Immature natural killer cell (primary cell): ENCODE measurements around the gene ENOSF1. TPM values are rescaled to one million over a fixed set of nuclear protein-coding genes. Genes with fewer than 3 reads are reported as not detected.

Source experiments
- DNase-seq, 3 donors: peaks; one replicate each; pipeline ENCODE4 v3.0.0; 2022; ENCODE audit warnings: mixed read lengths in 1 of 3
- H3K27ac Mint-ChIP-seq, 6 donors: one replicate each; pipeline ENCODE4 v1.8.0; 2020; ENCODE audit warnings: mixed read lengths in 6 of 6, mild to moderate bottlenecking in 5 of 6, inconsistent platforms in 4 of 6, moderate library complexity in 3 of 6
- H3K27me3 Mint-ChIP-seq, 3 donors: one replicate each; pipeline ENCODE4 v1.8.0; 2020 to 2021; ENCODE audit warnings: low read depth in 3 of 3, mild to moderate bottlenecking in 3 of 3, mixed read lengths in 3 of 3, moderate library complexity in 3 of 3, inconsistent platforms in 1 of 3
- H3K36me3 Mint-ChIP-seq, 3 donors: one replicate each; pipeline ENCODE4 v1.8.0; 2020; ENCODE audit warnings: mixed read lengths in 3 of 3, inconsistent platforms in 2 of 3, mild to moderate bottlenecking in 2 of 3
- H3K4me1 Mint-ChIP-seq, 2 donors: one replicate each; pipeline ENCODE4 v1.8.0; 2020; ENCODE audit warnings: inconsistent platforms in 2 of 2, mild to moderate bottlenecking in 2 of 2, mixed read lengths in 2 of 2, moderate library complexity in 1 of 2
- H3K4me3 Mint-ChIP-seq, 5 donors: one replicate each; pipeline ENCODE4 v1.8.0; 2020; ENCODE audit warnings: mild to moderate bottlenecking in 5 of 5, mixed read lengths in 5 of 5, inconsistent platforms in 3 of 5, moderate library complexity in 3 of 5
- H3K9me3 Mint-ChIP-seq, 6 donors: one replicate each; pipeline ENCODE4 v1.8.0; 2020; ENCODE audit warnings: mild to moderate bottlenecking in 6 of 6, mixed read lengths in 6 of 6, inconsistent platforms in 4 of 6, moderate library complexity in 3 of 6
- polyA plus RNA-seq, 3 donors: library from polyadenylated mRNA; unstranded; fragments of 300-500 nt; fragmentation: Illumina TruSeq; gene quantifications; one replicate each; pipeline ENCODE4 v1.2.3, GENCODE V29; 2021

Gene ENOSF1
- polyA plus RNA-seq, 3 donors from 2014 or later: 1.9 to 8.0 (median 4.3) TPM

- peak overlapping the region in 2 of 6 donors; percentile 50 to 63 for H3K27ac Mint-ChIP-seq
- H3K9me3 Mint-ChIP-seq: no peaks in the 10 kb centered on the region
- peaks cover 10 to 26% (median 21%) of the 10 kb centered on the region in 3 donors for H3K36me3 Mint-ChIP-seq
- peaks cover 7% of the 10 kb centered on the region in 2 donors for H3K4me1 Mint-ChIP-seq
- no peak for DNase-seq
- no peak overlapping the region for H3K4me3 Mint-ChIP-seq
- peaks cover 0 to 2% (median 0%) of the 10 kb centered on the region in 3 donors for H3K27me3 Mint-ChIP-seq
Observed at GRCh38 chr18:677145-677544, 35.3 kb downstream of the ENOSF1 start.

GRCh38 chr18:676736-677135, 35.7 kb downstream of the ENOSF1 start:
- Mint-ChIP-seq H3K27me3 (peaks cover 0 to 2% (median 0%) of the 10 kb centered on the region in 3 donors), H3K4me3 (no peak overlapping the region), H3K27ac (peak overlapping the region in 1 of 6 donors; percentile 63), H3K36me3 (peaks cover 7 to 23% (median 17%) of the 10 kb centered on the region in 3 donors), H3K4me1 (peaks cover 3% of the 10 kb centered on the region in 2 donors), H3K9me3 (no peaks in the 10 kb centered on the region)
- DNase-seq: no peak

GRCh38 chr18:676069-676468, 36.4 kb downstream of the ENOSF1 start:
- peak overlapping the region in 2 of 6 donors; percentile 30 to 70 for H3K27ac Mint-ChIP-seq
- H3K4me3 Mint-ChIP-seq: no peak overlapping the region
- DNase-seq: no peak
- peaks cover 0 to 2% (median 0%) of the 10 kb centered on the region in 3 donors for H3K27me3 Mint-ChIP-seq
- no peaks in the 10 kb centered on the region for H3K9me3 Mint-ChIP-seq
- H3K4me1 Mint-ChIP-seq: no peaks in the 10 kb centered on the region
- H3K36me3 Mint-ChIP-seq: peaks cover 7 to 20% (median 19%) of the 10 kb centered on the region in 3 donors

GRCh38 chr18:675307-675706, 37.1 kb downstream of the ENOSF1 start:
- Mint-ChIP-seq H3K4me3 (no peak overlapping the region), H3K9me3 (no peaks in the 10 kb centered on the region), H3K27me3 (peaks cover 0 to under 1% (median 0%) of the 10 kb centered on the region in 3 donors), H3K27ac (peak overlapping the region in 2 of 6 donors; percentile 5 to 62), H3K4me1 (no peaks in the 10 kb centered on the region), H3K36me3 (peaks cover 14 to 21% (median 18%) of the 10 kb centered on the region in 3 donors)
- no peak for DNase-seq

GRCh38 chr18:673769-674168, 38.7 kb downstream of the ENOSF1 start:
- Mint-ChIP-seq H3K36me3 (peaks cover 13 to 14% (median 13%) of the 10 kb centered on the region in 3 donors), H3K4me3 (no peak overlapping the region), H3K4me1 (no peaks in the 10 kb centered on the region), H3K27me3 (no peaks in the 10 kb centered on the region), H3K27ac (no peak overlapping the region), H3K9me3 (no peaks in the 10 kb centered on the region)
- DNase-seq: no peak

GRCh38 chr18:673317-673716, 39.1 kb downstream of the ENOSF1 start:
- H3K4me3 Mint-ChIP-seq: no peak overlapping the region
- peaks cover 13 to 18% (median 17%) of the 10 kb centered on the region in 3 donors for H3K36me3 Mint-ChIP-seq
- H3K4me1 Mint-ChIP-seq: no peaks in the 10 kb centered on the region
- H3K27me3 Mint-ChIP-seq: no peaks in the 10 kb centered on the region
- no peak for DNase-seq
- H3K9me3 Mint-ChIP-seq: no peaks in the 10 kb centered on the region
- no peak overlapping the region for H3K27ac Mint-ChIP-seq

- no peak for DNase-seq
- no peak overlapping the region for H3K4me3 Mint-ChIP-seq
- H3K27ac Mint-ChIP-seq: peak overlapping the region in 3 of 6 donors; percentile 38 to 85 (median 62)
- H3K27me3 Mint-ChIP-seq: no peaks in the 10 kb centered on the region
- no peaks in the 10 kb centered on the region for H3K4me1 Mint-ChIP-seq
- H3K9me3 Mint-ChIP-seq: no peaks in the 10 kb centered on the region
- peaks cover 9 to 17% (median 13%) of the 10 kb centered on the region in 3 donors for H3K36me3 Mint-ChIP-seq
Observed at GRCh38 chr18:671405-671804, 41.0 kb downstream of the ENOSF1 start.

- peaks cover 7 to 14% (median 13%) of the 10 kb centered on the region in 3 donors for H3K36me3 Mint-ChIP-seq
- no peaks in the 10 kb centered on the region for H3K9me3 Mint-ChIP-seq
- H3K27me3 Mint-ChIP-seq: no peaks in the 10 kb centered on the region
- H3K4me3 Mint-ChIP-seq: no peak overlapping the region
- no peaks in the 10 kb centered on the region for H3K4me1 Mint-ChIP-seq
- peak overlapping the region in 4 of 6 donors; percentile 29 to 65 (median 52) for H3K27ac Mint-ChIP-seq
- no peak for DNase-seq
Observed at GRCh38 chr18:670522-670921, 41.9 kb downstream of the ENOSF1 start.

- no peak for DNase-seq
- Mint-ChIP-seq H3K36me3 (peaks cover 7 to 14% (median 10%) of the 10 kb centered on the region in 3 donors), H3K9me3 (no peaks in the 10 kb centered on the region), H3K27ac (no peak overlapping the region), H3K4me3 (no peak overlapping the region), H3K27me3 (no peaks in the 10 kb centered on the region), H3K4me1 (no peaks in the 10 kb centered on the region)
Observed at GRCh38 chr18:669077-669476, 43.4 kb downstream of the ENOSF1 start.

- no peaks in the 10 kb centered on the region for H3K27me3 Mint-ChIP-seq
- no peak for DNase-seq
- H3K4me1 Mint-ChIP-seq: no peaks in the 10 kb centered on the region
- no peak overlapping the region for H3K27ac Mint-ChIP-seq
- H3K36me3 Mint-ChIP-seq: peaks cover 7 to 14% (median 10%) of the 10 kb centered on the region in 3 donors
- no peaks in the 10 kb centered on the region for H3K9me3 Mint-ChIP-seq
- H3K4me3 Mint-ChIP-seq: no peak overlapping the region
Observed at GRCh38 chr18:668260-668659, 44.2 kb downstream of the ENOSF1 start.

- no peak for DNase-seq
- Mint-ChIP-seq H3K4me3 (no peak overlapping the region), H3K4me1 (no peaks in the 10 kb centered on the region), H3K27me3 (peaks cover 0 to 1% (median 0%) of the 10 kb centered on the region in 3 donors), H3K9me3 (peaks cover 0 to 1% (median 0%) of the 10 kb centered on the region in 6 donors), H3K27ac (peak overlapping the region in 1 of 6 donors; percentile 28), H3K36me3 (peaks cover 7 to 14% (median 10%) of the 10 kb centered on the region in 3 donors)
Observed at GRCh38 chr18:666628-667027, 45.8 kb downstream of the ENOSF1 start.

- H3K27ac Mint-ChIP-seq: peak overlapping the region in 1 of 6 donors; percentile 28
- H3K27me3 Mint-ChIP-seq: peaks cover 0 to 1% (median 0%) of the 10 kb centered on the region in 3 donors
Observed at GRCh38 chr18:666177-666576, 46.3 kb downstream of the ENOSF1 start.

GRCh38 chr18:662197-662596, 50.2 kb downstream of the ENOSF1 start:
- H3K27me3 Mint-ChIP-seq: peaks cover 1 to 3% (median 2%) of the 10 kb centered on the region in 3 donors
- no peak for DNase-seq
- H3K4me1 Mint-ChIP-seq: peaks cover 15 to 17% of the 10 kb centered on the region in 2 donors
- no peak overlapping the region for H3K27ac Mint-ChIP-seq
- peaks cover 0 to 4% (median 0%) of the 10 kb centered on the region in 6 donors for H3K9me3 Mint-ChIP-seq
- H3K4me3 Mint-ChIP-seq: no peak overlapping the region
- H3K36me3 Mint-ChIP-seq: no peaks in the 10 kb centered on the region

More at GRCh38 chr18:666177-666576, 46.3 kb downstream of the ENOSF1 start:
- Mint-ChIP-seq H3K4me1 (no peaks in the 10 kb centered on the region), H3K36me3 (peaks cover 6 to 11% (median 7%) of the 10 kb centered on the region in 3 donors), H3K9me3 (peaks cover 0 to 4% (median 0%) of the 10 kb centered on the region in 6 donors), H3K4me3 (no peak overlapping the region)
- no peak for DNase-seq

- no peak for DNase-seq
- peaks cover 15 to 20% of the 10 kb centered on the region in 2 donors for H3K4me1 Mint-ChIP-seq
- peaks cover 1 to 11% (median 4%) of the 10 kb centered on the region in 3 donors for H3K27me3 Mint-ChIP-seq
- H3K27ac Mint-ChIP-seq: peak overlapping the region in 1 of 6 donors; percentile 75
- H3K9me3 Mint-ChIP-seq: peaks cover 0 to 4% (median 0%) of the 10 kb centered on the region in 6 donors
- H3K36me3 Mint-ChIP-seq: no peaks in the 10 kb centered on the region
- H3K4me3 Mint-ChIP-seq: peak overlapping the region; percentile 33 to 96 (median 89)
Observed at GRCh38 chr18:659597-659996, 52.8 kb downstream of the ENOSF1 start.
